Measurements from ENCODE around the gene ADH6.

The ADH6 gene

DNA sequence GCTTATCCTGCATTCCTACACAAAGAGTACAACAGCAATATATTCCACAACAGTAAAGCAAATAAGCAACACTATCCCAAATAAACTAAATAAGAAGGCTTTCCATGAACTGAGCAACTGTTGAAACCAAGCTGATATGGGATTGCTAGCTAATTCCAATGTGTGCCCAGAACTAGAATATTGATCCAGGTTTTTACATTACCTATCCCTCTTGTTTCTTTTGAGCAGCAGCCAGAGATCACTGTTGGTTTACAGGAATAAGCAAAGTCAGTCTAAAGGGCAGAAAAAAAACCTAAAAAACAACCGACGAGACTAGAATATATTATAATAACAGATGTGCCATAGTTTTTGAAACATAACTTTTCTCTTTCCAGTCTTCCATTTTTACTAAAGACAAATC, 52.5 kb downstream of the ADH6 start:
- DNase-seq: no peak
- no peak overlapping the region for H3K23ac ChIP-seq (ENCODE audit: low read length)
- H4K91ac ChIP-seq (ENCODE audit: low read depth, low read length): no peak overlapping the region
- no peak overlapping the region for H3K4me2 ChIP-seq (ENCODE audit: low read length)
- H2BK12ac ChIP-seq (ENCODE audit: low read length): no peak overlapping the region
- H2AFZ ChIP-seq (ENCODE audit: insufficient read depth, low read length, poor library complexity): no peak overlapping the region
- no peak overlapping the region for H3K4me3 ChIP-seq (ENCODE audit: low read depth, low read length)
- H2AK5ac ChIP-seq (ENCODE audit: low read length): no peak overlapping the region
- no peak overlapping the region for H3K27ac ChIP-seq (ENCODE audit: low read depth, low read length)
- no peak overlapping the region for H3K4ac ChIP-seq (ENCODE audit: low read depth, low read length)
- no peak overlapping the region for H3K18ac ChIP-seq (ENCODE audit: low read length)
- no peak overlapping the region for H2BK120ac ChIP-seq (ENCODE audit: insufficient read depth, low read length, poor library complexity)
- no peak overlapping the region for H4K12ac ChIP-seq (ENCODE audit: low read depth, low read length)
- no peaks in the 10 kb centered on the region for H3K79me2 ChIP-seq (ENCODE audit: control insufficient read depth, insufficient read depth, low read length, poor library complexity)
- WGBS (ENCODE audit: extremely low coverage, insufficient coverage, insufficient read length): no CpG with 5 or more reads among the region's 2 CpGs
- no peak overlapping the region for H3K14ac ChIP-seq (ENCODE audit: low read length)
- peaks cover 0 to 2% of the 10 kb centered on the region in 2 experiments for H3K4me1 ChIP-seq (ENCODE audit: control insufficient read depth in 1 of 2, insufficient read depth in 2 of 2, low read length in 2 of 2)
- H3K9ac ChIP-seq (ENCODE audit: low read length): no peak overlapping the region
- no peak overlapping the region for H2BK5ac ChIP-seq (ENCODE audit: low read depth, low read length, poor library complexity)
- H3K27me3 ChIP-seq (ENCODE audit: insufficient read depth, low read length): no peaks in the 10 kb centered on the region
- H3K9me3 ChIP-seq (ENCODE audit: insufficient read depth, low read depth, low read length): no peaks in the 10 kb centered on the region
- no peaks in the 10 kb centered on the region for H3K36me3 ChIP-seq (ENCODE audit: control insufficient read depth in 1 of 2, insufficient read depth in 2 of 2, low read length in 2 of 2)
- H3K79me1 ChIP-seq (ENCODE audit: low read length): no peaks in the 10 kb centered on the region
- H4K8ac ChIP-seq (ENCODE audit: low read depth, low read length): no peak overlapping the region

DNA sequence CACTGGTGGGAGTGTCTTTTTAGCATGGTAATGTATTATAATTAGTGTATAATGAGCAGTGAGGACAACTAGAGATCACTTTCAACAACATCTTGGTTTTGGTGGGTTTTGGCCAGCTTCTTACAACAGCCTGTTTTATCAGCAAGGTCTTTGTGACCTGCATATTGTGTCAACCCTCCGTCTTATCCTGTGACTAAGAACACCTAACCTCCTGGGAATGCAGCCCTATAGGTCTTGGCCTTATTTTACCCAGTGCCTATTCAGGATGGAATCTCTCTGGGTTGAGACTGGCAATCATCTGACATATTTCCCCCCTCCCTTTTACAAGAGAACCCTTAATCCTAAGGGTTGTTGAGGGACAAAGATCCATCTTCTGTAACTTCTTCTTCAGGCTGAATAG, 53.1 kb downstream of the ADH6 start:
- no peak overlapping the region for H2BK12ac ChIP-seq (ENCODE audit: low read length)
- H4K12ac ChIP-seq (ENCODE audit: low read depth, low read length): no peak overlapping the region
- no peak overlapping the region for H3K4ac ChIP-seq (ENCODE audit: low read depth, low read length)
- H3K18ac ChIP-seq (ENCODE audit: low read length): no peak overlapping the region
- no peak overlapping the region for H3K4me2 ChIP-seq (ENCODE audit: low read length)
- peaks cover 2 to 6% of the 10 kb centered on the region in 2 experiments for H3K4me1 ChIP-seq (ENCODE audit: control insufficient read depth in 1 of 2, insufficient read depth in 2 of 2, low read length in 2 of 2)
- H2BK120ac ChIP-seq (ENCODE audit: insufficient read depth, low read length, poor library complexity): no peak overlapping the region
- H4K91ac ChIP-seq (ENCODE audit: low read depth, low read length): no peak overlapping the region
- no peak overlapping the region for H2BK5ac ChIP-seq (ENCODE audit: low read depth, low read length, poor library complexity)
- H2AK5ac ChIP-seq (ENCODE audit: low read length): no peak overlapping the region
- DNase-seq: peak; percentile 68 to 79
- H3K79me2 ChIP-seq (ENCODE audit: control insufficient read depth, insufficient read depth, low read length, poor library complexity): no peaks in the 10 kb centered on the region
- H3K79me1 ChIP-seq (ENCODE audit: low read length): no peaks in the 10 kb centered on the region
- H3K27me3 ChIP-seq (ENCODE audit: insufficient read depth, low read length): no peaks in the 10 kb centered on the region
- H3K23ac ChIP-seq (ENCODE audit: low read length): no peak overlapping the region
- no CpG with 5 or more reads among the region's 1 CpG for whole genome bisulfite sequencing (ENCODE audit: extremely low coverage, insufficient coverage, insufficient read length)
- H2AFZ ChIP-seq (ENCODE audit: insufficient read depth, low read length, poor library complexity): no peak overlapping the region
- H3K9me3 ChIP-seq (ENCODE audit: insufficient read depth, low read depth, low read length): no peaks in the 10 kb centered on the region
- no peak overlapping the region for H3K4me3 ChIP-seq (ENCODE audit: low read depth, low read length)
- H3K36me3 ChIP-seq (ENCODE audit: control insufficient read depth in 1 of 2, insufficient read depth in 2 of 2, low read length in 2 of 2): no peaks in the 10 kb centered on the region
- no peak overlapping the region for H4K8ac ChIP-seq (ENCODE audit: low read depth, low read length)
- no peak overlapping the region for H3K9ac ChIP-seq (ENCODE audit: low read length)
- H3K27ac ChIP-seq (ENCODE audit: low read depth, low read length): no peak overlapping the region
- no peak overlapping the region for H3K14ac ChIP-seq (ENCODE audit: low read length)

DNA sequence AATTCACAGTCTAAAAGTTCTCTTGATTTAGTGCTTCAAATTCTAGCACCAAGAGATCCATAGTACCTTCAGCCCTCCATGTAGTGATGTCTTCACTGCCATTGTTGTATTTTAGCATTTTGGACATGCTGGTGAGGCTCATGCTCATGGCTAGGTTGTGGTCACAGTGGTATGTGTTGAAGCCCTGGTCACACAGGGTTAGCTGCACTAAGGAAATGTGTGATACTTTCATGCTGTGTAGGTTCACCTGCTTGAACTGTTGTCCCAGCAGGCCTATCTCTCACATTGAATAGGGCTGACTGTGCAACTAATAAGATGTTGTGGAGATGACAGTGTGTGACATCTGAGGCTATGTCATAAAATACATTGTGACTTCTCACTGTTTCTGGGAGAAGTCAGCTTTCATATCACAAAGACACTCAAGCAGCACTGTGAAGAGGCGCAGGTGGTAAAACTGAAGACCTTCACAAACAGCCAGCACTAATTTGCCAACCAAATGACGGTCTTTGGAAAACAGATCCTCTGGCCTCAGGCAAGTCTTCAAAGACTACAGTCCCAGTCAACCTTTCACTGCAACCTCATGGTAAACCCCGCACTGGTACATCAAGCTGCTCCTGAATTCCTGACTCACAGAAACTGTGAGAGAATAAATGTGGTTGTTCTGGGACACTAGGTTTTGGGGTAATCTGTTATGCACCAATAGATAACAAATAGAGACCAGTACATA, 57.5 kb downstream of the ADH6 start:
- Histone ChIP-seq H3K14ac (ENCODE audit: low read length) (no peak overlapping the region), H2AK5ac (ENCODE audit: low read length) (no peak overlapping the region), H3K36me3 (ENCODE audit: control insufficient read depth in 1 of 2, insufficient read depth in 2 of 2, low read length in 2 of 2) (no peaks in the 10 kb centered on the region), H3K27ac (ENCODE audit: low read depth, low read length) (no peak overlapping the region), H3K23ac (ENCODE audit: low read length) (no peak overlapping the region), H2BK120ac (ENCODE audit: insufficient read depth, low read length, poor library complexity) (no peak overlapping the region), H3K9me3 (ENCODE audit: insufficient read depth, low read depth, low read length) (no peaks in the 10 kb centered on the region), H2AFZ (ENCODE audit: insufficient read depth, low read length, poor library complexity) (no peak overlapping the region), H3K4me2 (ENCODE audit: low read length) (no peak overlapping the region), H3K4ac (ENCODE audit: low read depth, low read length) (no peak overlapping the region), H4K8ac (ENCODE audit: low read depth, low read length) (no peak overlapping the region), H3K27me3 (ENCODE audit: insufficient read depth, low read length) (no peaks in the 10 kb centered on the region), H2BK12ac (ENCODE audit: low read length) (no peak overlapping the region), H2BK5ac (ENCODE audit: low read depth, low read length, poor library complexity) (no peak overlapping the region), H3K18ac (ENCODE audit: low read length) (no peak overlapping the region), H3K9ac (ENCODE audit: low read length) (no peak overlapping the region), H4K91ac (ENCODE audit: low read depth, low read length) (no peak overlapping the region), H3K4me3 (ENCODE audit: low read depth, low read length) (no peak overlapping the region), H3K79me2 (ENCODE audit: control insufficient read depth, insufficient read depth, low read length, poor library complexity) (no peaks in the 10 kb centered on the region), H3K79me1 (ENCODE audit: low read length) (no peaks in the 10 kb centered on the region), H4K12ac (ENCODE audit: low read depth, low read length) (no peak overlapping the region), H3K4me1 (ENCODE audit: control insufficient read depth in 1 of 2, insufficient read depth in 2 of 2, low read length in 2 of 2) (peaks cover 2 to 6% of the 10 kb centered on the region in 2 experiments)
- no peak for DNase-seq
- no CpG with 5 or more reads among the region's 3 CpGs for WGBS (ENCODE audit: extremely low coverage, insufficient coverage, insufficient read length)

DNA sequence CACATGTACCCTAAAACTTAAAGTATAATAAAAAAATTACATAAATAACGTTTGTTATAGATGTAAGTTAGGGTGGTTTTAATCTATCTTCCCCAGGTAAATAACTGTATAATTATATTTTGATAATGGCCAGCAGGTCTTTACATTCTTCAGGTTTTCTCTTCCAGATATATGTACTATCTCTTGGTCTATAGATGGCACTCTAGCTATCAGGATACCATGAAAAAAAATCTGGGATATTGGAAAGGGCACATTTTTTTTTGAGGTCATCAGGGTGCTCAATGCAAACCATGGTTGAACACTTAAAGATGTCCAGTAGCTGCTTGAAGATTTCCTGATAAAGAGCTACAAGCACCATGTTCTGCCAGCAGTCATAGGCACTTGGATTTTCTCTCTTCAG, 59.3 kb downstream of the ADH6 start:
- no peak overlapping the region for H4K12ac ChIP-seq (ENCODE audit: low read depth, low read length)
- no peak for DNase-seq
- H2BK120ac ChIP-seq (ENCODE audit: insufficient read depth, low read length, poor library complexity): no peak overlapping the region
- WGBS (ENCODE audit: extremely low coverage, insufficient coverage, insufficient read length): no CpG with 5 or more reads among the region's 1 CpG
- H3K79me1 ChIP-seq (ENCODE audit: low read length): no peaks in the 10 kb centered on the region
- peaks cover 2 to 6% of the 10 kb centered on the region in 2 experiments for H3K4me1 ChIP-seq (ENCODE audit: control insufficient read depth in 1 of 2, insufficient read depth in 2 of 2, low read length in 2 of 2)
- no peak overlapping the region for H2BK12ac ChIP-seq (ENCODE audit: low read length)
- H3K27ac ChIP-seq (ENCODE audit: low read depth, low read length): no peak overlapping the region
- H3K27me3 ChIP-seq (ENCODE audit: insufficient read depth, low read length): no peaks in the 10 kb centered on the region
- H3K23ac ChIP-seq (ENCODE audit: low read length): no peak overlapping the region
- H3K9me3 ChIP-seq (ENCODE audit: insufficient read depth, low read depth, low read length): no peaks in the 10 kb centered on the region
- H3K14ac ChIP-seq (ENCODE audit: low read length): no peak overlapping the region
- no peak overlapping the region for H3K18ac ChIP-seq (ENCODE audit: low read length)
- no peak overlapping the region for H2BK5ac ChIP-seq (ENCODE audit: low read depth, low read length, poor library complexity)
- H3K4me3 ChIP-seq (ENCODE audit: low read depth, low read length): no peak overlapping the region
- H2AFZ ChIP-seq (ENCODE audit: insufficient read depth, low read length, poor library complexity): no peak overlapping the region
- H3K9ac ChIP-seq (ENCODE audit: low read length): no peak overlapping the region
- no peak overlapping the region for H4K8ac ChIP-seq (ENCODE audit: low read depth, low read length)
- H3K36me3 ChIP-seq (ENCODE audit: control insufficient read depth in 1 of 2, insufficient read depth in 2 of 2, low read length in 2 of 2): no peaks in the 10 kb centered on the region
- H3K79me2 ChIP-seq (ENCODE audit: control insufficient read depth, insufficient read depth, low read length, poor library complexity): no peaks in the 10 kb centered on the region
- no peak overlapping the region for H2AK5ac ChIP-seq (ENCODE audit: low read length)
- no peak overlapping the region for H3K4me2 ChIP-seq (ENCODE audit: low read length)
- H4K91ac ChIP-seq (ENCODE audit: low read depth, low read length): no peak overlapping the region
- H3K4ac ChIP-seq (ENCODE audit: low read depth, low read length): no peak overlapping the region
